GM23248 (cell line): ENCODE data around the gene PEX14.

Source experiments
- EZH2 ChIP-seq: fragments of 200-600 bp; sonication (generic); IDR thresholded peaks from 2 replicates; pipeline ENCODE4 v1.6.1; 2018; ENCODE audit warnings: antibody characterized with exemption, mild to moderate bottlenecking; ENCODE audit not compliant: insufficient read depth, poor library complexity, severe bottlenecking
- EZH2phosphoT487 ChIP-seq: fragments of 200-600 bp; sonication (generic); IDR thresholded peaks from 2 replicates; pipeline ENCODE4 v1.6.1; 2018; ENCODE audit warnings: antibody characterized with exemption, moderate library complexity, mild to moderate bottlenecking, low read depth; ENCODE audit not compliant: insufficient read depth

DNA sequence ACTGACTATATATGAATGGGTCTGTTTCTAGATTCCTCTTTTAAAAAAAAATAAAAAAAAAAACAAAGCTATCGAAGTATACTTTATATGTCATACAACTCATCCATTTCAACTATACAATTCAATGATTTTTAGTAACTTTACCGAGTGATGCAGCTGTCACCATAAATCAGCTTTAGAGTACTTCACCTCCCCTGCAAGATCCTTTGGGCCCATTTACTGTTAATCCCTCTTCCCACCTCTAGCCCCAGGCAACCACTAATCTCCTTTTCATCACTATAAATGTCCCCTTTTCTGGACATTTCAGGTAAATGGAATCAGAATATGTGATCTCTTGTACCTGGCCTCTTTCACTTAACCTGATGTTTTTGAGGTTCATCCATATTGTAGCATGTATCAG is 133.9 kb downstream of the PEX14 start:
- TF ChIP-seq EZH2 (no peak), EZH2phosphoT487 (no peak)
